ENCODE measurements around the gene POLE4. TPM values are rescaled to one million over a fixed set of nuclear protein-coding genes. Genes with fewer than 3 reads are reported as not detected.

POLE4 gene
- total and polyA plus RNA-seq, 7 donors: 26.7 to 147 (median 51.7) TPM

Other genes starting within 250 kb of the POLE4 start
- 1 to 10 TPM; 1.3 to 1.9 (median 1.6) TPM for gene HK2, start 124.5 kb upstream of the POLE4 start, total RNA-seq
- gene HK2, start 124.5 kb upstream of the POLE4 start, polyA plus RNA-seq: 100 to 1,000 TPM in 1 of 3 donors, 10 to 100 TPM in 2; 39.6 to 118 (median 57.3) TPM
- 1 to 10 TPM in 2 of 4 donors, under 1 TPM in 2; 0.54 to 2.5 (median 1.6) TPM for gene TACR1, start 240.9 kb downstream of the POLE4 start, total RNA-seq
- under 1 TPM in 1 of 3 donors, not detected in 2; 0.22 TPM for gene TACR1, start 240.9 kb downstream of the POLE4 start, polyA plus RNA-seq